GM12878 (cell line): ENCODE data around the gene TRIM41. TPM values are rescaled to one million over a fixed set of nuclear protein-coding genes. Genes with fewer than 3 reads are reported as not detected.

Source experiments
- ATF2 ChIP-seq: IDR thresholded peaks from 2 replicates; pipeline ENCODE4 v1.6.1; 2012; ENCODE audit warnings: low read length, inconsistent platforms
- CHD2 ChIP-seq: IDR thresholded peaks from 2 replicates; pipeline ENCODE4 v1.6.1; 2011; ENCODE audit warnings: low read depth, low read length, improper control_type of control experiment, borderline replicate concordance
- FOXM1 ChIP-seq: IDR thresholded peaks from 2 replicates; pipeline ENCODE4 v1.6.1; 2012; ENCODE audit warnings: low read depth, mild to moderate bottlenecking, inconsistent platforms, low read length, moderate library complexity
- IKZF1 ChIP-seq: fragments of 450-650 bp; conservative IDR thresholded peaks from 2 replicates; pipeline ENCODE4 v1.6.1; 2017; ENCODE audit warnings: antibody characterized with exemption, mild to moderate bottlenecking
- IRF3 ChIP-seq: fragments of 450-650 bp; IDR thresholded peaks from 2 replicates; pipeline ENCODE4 v1.6.1; 2014; ENCODE audit warnings: mild to moderate bottlenecking
- IRF4 ChIP-seq: IDR thresholded peaks from 2 replicates; pipeline ENCODE4 v1.6.1; 2011; ENCODE audit warnings: low read depth, low read length
- KDM1A ChIP-seq: fragments of 200-600 bp; sonication (generic); IDR thresholded peaks from 2 replicates; pipeline ENCODE4 v1.6.1; 2016; ENCODE audit warnings: borderline replicate concordance
- NFYA ChIP-seq: IDR thresholded peaks from 2 replicates; pipeline ENCODE4 v1.6.1; 2011; ENCODE audit warnings: low read depth, mild to moderate bottlenecking, low read length, improper control_type of control experiment, borderline replicate concordance
- NFYB ChIP-seq: IDR thresholded peaks from 2 replicates; pipeline ENCODE4 v1.6.1; 2011; ENCODE audit warnings: low read depth, mild to moderate bottlenecking, low read length, improper control_type of control experiment, moderate library complexity; ENCODE audit not compliant: insufficient read depth
- NR2C1 ChIP-seq: fragments of 450-650 bp; IDR thresholded peaks from 2 replicates; pipeline ENCODE4 v1.6.1; 2017; ENCODE audit warnings: antibody characterized with exemption, mild to moderate bottlenecking, moderate library complexity
- REST ChIP-seq: IDR thresholded peaks from 2 replicates; pipeline ENCODE4 v1.6.1; 2012; ENCODE audit warnings: mild to moderate bottlenecking, low read depth, low read length
- RFX5 ChIP-seq: IDR thresholded peaks from 2 replicates; pipeline ENCODE4 v1.6.1; 2011; ENCODE audit warnings: low read depth, low read length, improper control_type of control experiment
- SMAD5 ChIP-seq: IDR thresholded peaks from 2 replicates; pipeline ENCODE4 v1.6.1; 2016; ENCODE audit warnings: antibody characterized with exemption, low read depth
- SPI1 ChIP-seq: IDR thresholded peaks from 2 replicates; pipeline ENCODE4 v1.6.1; 2011; ENCODE audit warnings: low read depth, mild to moderate bottlenecking, low read length, moderate library complexity, borderline replicate concordance; ENCODE audit not compliant: insufficient read depth
- USF2 ChIP-seq: IDR thresholded peaks from 2 replicates; pipeline ENCODE4 v1.6.1; 2011; ENCODE audit warnings: low read depth, low read length, improper control_type of control experiment, borderline replicate concordance
- ZNF217 ChIP-seq: fragments of 450-650 bp; IDR thresholded peaks from 2 replicates; pipeline ENCODE4 v1.6.1; 2017; ENCODE audit warnings: antibody characterized with exemption, mild to moderate bottlenecking
- ZNF274 ChIP-seq: IDR thresholded peaks from one replicate; pipeline ENCODE4 v1.8.0; 2011; ENCODE audit not compliant: insufficient read length, insufficient read depth
- polyA plus RNA-seq, 11 experiments: library from polyadenylated mRNA; depleted of rRNA in 4 of 11; unstranded in 6 of 11; stranded (reverse) in 5 of 11; fragments of >200 nt; fragmentation: Nextera tagmentation in 4 of 11; fragmentation: Illumina TruSeq in 1 of 11; extraction: Ambion mirVana in 4 of 11; extraction: Trizol in 1 of 11; gene quantifications; 1 replicate in 1 of 11; 2 replicates in 10 of 11; pipeline versions ENCODE4 v1.2.1 to v1.2.3, GENCODE V29; 2011 to 2016; ENCODE audit warnings: inconsistent platforms in 2 of 11, missing spikeins in 2 of 11, low read depth in 1 of 11
- total RNA-seq, 4 experiments: library from RNA; depleted of rRNA in 3 of 4; stranded (reverse); fragments of >200 nt in 3 of 4; fragmentation: Illumina TruSeq in 1 of 4; extraction: Trizol in 1 of 4; gene quantifications; 2 replicates each; pipeline versions ENCODE4 v1.2.1 to v1.2.3, GENCODE V29; 2013 to 2021
- TF ChIP-seq, protein P1 (sequence below): IDR thresholded peaks from 2 replicates; pipeline ENCODE4 v1.6.1; 2012; ENCODE audit warnings: improper control_type of control experiment, low read depth, low read length; ENCODE audit not compliant: insufficient replicate concordance

Gene TRIM41
- total and polyA plus RNA-seq, 10 of the 15 experiments (the other 5 are each of a cell fraction or from before 2014, with no cell fraction given): 1.0 to 28.9 (median 10.6) TPM

GRCh38 chr5:181246276-181247049 is 23.4 kb downstream of the TRIM41 start (continued):
- TF ChIP-seq ATF2: no peak
- TF ChIP-seq ZNF274: no peak
- TF ChIP-seq NR2C1: peak; percentile 75
- TF ChIP-seq, protein P1, sequence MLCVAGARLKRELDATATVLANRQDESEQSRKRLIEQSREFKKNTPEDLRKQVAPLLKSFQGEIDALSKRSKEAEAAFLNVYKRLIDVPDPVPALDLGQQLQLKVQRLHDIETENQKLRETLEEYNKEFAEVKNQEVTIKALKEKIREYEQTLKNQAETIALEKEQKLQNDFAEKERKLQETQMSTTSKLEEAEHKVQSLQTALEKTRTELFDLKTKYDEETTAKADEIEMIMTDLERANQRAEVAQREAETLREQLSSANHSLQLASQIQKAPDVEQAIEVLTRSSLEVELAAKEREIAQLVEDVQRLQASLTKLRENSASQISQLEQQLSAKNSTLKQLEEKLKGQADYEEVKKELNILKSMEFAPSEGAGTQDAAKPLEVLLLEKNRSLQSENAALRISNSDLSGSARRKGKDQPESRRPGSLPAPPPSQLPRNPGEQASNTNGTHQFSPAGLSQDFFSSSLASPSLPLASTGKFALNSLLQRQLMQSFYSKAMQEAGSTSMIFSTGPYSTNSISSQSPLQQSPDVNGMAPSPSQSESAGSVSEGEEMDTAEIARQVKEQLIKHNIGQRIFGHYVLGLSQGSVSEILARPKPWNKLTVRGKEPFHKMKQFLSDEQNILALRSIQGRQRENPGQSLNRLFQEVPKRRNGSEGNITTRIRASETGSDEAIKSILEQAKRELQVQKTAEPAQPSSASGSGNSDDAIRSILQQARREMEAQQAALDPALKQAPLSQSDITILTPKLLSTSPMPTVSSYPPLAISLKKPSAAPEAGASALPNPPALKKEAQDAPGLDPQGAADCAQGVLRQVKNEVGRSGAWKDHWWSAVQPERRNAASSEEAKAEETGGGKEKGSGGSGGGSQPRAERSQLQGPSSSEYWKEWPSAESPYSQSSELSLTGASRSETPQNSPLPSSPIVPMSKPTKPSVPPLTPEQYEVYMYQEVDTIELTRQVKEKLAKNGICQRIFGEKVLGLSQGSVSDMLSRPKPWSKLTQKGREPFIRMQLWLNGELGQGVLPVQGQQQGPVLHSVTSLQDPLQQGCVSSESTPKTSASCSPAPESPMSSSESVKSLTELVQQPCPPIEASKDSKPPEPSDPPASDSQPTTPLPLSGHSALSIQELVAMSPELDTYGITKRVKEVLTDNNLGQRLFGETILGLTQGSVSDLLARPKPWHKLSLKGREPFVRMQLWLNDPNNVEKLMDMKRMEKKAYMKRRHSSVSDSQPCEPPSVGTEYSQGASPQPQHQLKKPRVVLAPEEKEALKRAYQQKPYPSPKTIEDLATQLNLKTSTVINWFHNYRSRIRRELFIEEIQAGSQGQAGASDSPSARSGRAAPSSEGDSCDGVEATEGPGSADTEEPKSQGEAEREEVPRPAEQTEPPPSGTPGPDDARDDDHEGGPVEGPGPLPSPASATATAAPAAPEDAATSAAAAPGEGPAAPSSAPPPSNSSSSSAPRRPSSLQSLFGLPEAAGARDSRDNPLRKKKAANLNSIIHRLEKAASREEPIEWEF: no peak
- peak; percentile 58; the same call in 1 of the 2 replicates for TF ChIP-seq SMAD5
- TF ChIP-seq REST: no peak
- no peak for TF ChIP-seq SPI1
- TF ChIP-seq NFYB: no peak
- TF ChIP-seq FOXM1: no peak
- TF ChIP-seq IRF4: no peak
- TF ChIP-seq KDM1A: no peak
- TF ChIP-seq NFYA: no peak
- TF ChIP-seq IRF3: no peak
- peak; percentile 84; the same call in 1 of the 2 replicates for TF ChIP-seq IKZF1
- TF ChIP-seq USF2: no peak
- peak; percentile 96 for TF ChIP-seq CHD2
- TF ChIP-seq ZNF217: no peak
- no peak for TF ChIP-seq RFX5
